OCI-LY7 (cell line): ENCODE measurements around the gene NMBR.

Experiments used
- EZH2phosphoT487 ChIP-seq: fragments of 200-600 bp; sonication (generic); IDR thresholded peaks from 2 replicates; pipeline ENCODE4 v1.6.1; 2018; ENCODE audit warnings: low read depth, borderline replicate concordance, mild to moderate bottlenecking, mixed run types, antibody characterized with exemption, low read length, moderate library complexity, mixed read lengths
- TF ChIP-seq, protein P1 (sequence below): fragments of 200-600 bp; sonication (generic); conservative IDR thresholded peaks from 2 replicates; pipeline ENCODE4 v1.5.1; 2014; ENCODE audit warnings: mild to moderate bottlenecking, antibody characterized with exemption, low read length, moderate library complexity, mixed read lengths

DNA sequence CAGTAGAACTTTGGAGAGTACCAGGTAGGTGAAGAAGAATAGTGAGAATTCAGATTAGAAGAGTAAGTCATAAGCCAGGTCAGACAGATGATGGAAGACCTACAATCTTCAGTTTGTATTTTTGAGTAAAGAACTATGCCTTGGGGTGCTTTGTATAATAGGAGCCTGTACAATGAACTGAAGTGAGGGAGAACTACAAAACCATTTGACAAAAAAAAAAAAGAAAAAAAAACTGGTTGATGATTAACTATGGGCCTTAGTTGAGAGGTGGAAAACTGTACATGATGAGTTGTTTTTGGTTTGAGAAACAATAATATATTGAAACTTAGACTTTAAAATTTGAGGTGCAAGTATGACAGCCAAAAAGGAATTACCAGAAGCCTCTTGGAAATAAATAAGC is 25.8 kb upstream of the NMBR start:
- TF ChIP-seq, protein P1, sequence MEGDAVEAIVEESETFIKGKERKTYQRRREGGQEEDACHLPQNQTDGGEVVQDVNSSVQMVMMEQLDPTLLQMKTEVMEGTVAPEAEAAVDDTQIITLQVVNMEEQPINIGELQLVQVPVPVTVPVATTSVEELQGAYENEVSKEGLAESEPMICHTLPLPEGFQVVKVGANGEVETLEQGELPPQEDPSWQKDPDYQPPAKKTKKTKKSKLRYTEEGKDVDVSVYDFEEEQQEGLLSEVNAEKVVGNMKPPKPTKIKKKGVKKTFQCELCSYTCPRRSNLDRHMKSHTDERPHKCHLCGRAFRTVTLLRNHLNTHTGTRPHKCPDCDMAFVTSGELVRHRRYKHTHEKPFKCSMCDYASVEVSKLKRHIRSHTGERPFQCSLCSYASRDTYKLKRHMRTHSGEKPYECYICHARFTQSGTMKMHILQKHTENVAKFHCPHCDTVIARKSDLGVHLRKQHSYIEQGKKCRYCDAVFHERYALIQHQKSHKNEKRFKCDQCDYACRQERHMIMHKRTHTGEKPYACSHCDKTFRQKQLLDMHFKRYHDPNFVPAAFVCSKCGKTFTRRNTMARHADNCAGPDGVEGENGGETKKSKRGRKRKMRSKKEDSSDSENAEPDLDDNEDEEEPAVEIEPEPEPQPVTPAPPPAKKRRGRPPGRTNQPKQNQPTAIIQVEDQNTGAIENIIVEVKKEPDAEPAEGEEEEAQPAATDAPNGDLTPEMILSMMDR, result no peak
- no peak for TF ChIP-seq EZH2phosphoT487
